ENCODE results near the gene COL8A2.

DNA sequence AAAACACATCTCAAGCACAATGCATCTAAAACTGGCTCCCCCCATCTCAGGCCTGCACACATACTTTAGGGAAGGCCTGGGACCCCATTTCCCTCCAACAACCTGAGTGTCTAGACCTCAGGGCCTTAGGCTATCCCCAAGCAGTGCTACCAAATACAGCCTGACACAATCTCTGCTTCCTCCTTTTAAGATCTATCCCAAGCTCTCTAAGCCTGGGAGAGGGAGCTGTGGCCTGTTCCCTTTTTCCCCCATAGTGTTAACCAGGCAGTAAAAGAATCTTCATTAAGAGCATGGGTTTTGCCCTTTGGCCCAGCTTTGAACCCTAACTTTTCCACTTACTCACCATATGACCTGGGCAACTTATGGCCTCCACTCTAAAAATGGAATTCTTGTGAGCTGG, 10.8 kb upstream of the COL8A2 start:
- TF ChIP-seq RAD21 (conservative IDR thresholded peaks at IDR 0.05) = no peak
- TF ChIP-seq, protein P1, sequence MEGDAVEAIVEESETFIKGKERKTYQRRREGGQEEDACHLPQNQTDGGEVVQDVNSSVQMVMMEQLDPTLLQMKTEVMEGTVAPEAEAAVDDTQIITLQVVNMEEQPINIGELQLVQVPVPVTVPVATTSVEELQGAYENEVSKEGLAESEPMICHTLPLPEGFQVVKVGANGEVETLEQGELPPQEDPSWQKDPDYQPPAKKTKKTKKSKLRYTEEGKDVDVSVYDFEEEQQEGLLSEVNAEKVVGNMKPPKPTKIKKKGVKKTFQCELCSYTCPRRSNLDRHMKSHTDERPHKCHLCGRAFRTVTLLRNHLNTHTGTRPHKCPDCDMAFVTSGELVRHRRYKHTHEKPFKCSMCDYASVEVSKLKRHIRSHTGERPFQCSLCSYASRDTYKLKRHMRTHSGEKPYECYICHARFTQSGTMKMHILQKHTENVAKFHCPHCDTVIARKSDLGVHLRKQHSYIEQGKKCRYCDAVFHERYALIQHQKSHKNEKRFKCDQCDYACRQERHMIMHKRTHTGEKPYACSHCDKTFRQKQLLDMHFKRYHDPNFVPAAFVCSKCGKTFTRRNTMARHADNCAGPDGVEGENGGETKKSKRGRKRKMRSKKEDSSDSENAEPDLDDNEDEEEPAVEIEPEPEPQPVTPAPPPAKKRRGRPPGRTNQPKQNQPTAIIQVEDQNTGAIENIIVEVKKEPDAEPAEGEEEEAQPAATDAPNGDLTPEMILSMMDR (IDR thresholded peaks at IDR 0.05; ENCODE audit: poor library complexity, severe bottlenecking) = no peak
- no peak for TF ChIP-seq TAF1 (IDR thresholded peaks at IDR 0.05; ENCODE audit: low read depth)
- TF ChIP-seq POLR2AphosphoS5 (IDR thresholded peaks at IDR 0.05) = no peak

All from neural cell (in vitro differentiated cells).